ENCODE measurements around the gene EFNA4. TPM values are rescaled to one million over a fixed set of nuclear protein-coding genes. Genes with fewer than 3 reads are reported as not detected.

Gene EFNA4
- total RNA-seq, 1 donor from 2014 or later = 10.9 TPM

Other genes starting within 250 kb of the EFNA4 start
- 0.20 and 1.4 TPM in 2 replicates for gene KCNN3, start 193.5 kb upstream of the EFNA4 start, total RNA-seq
- gene PMVK, start 127.0 kb upstream of the EFNA4 start, total RNA-seq = 13.9 and 17.6 TPM in 2 replicates
- 78.0 and 94.9 TPM in 2 replicates for gene PBXIP1, start 107.6 kb upstream of the EFNA4 start, total RNA-seq
- gene PYGO2, start 102.0 kb upstream of the EFNA4 start, total RNA-seq = 6.3 and 7.2 TPM in 2 replicates
- gene SHC1, start 93.0 kb upstream of the EFNA4 start, total RNA-seq = 186 and 321 TPM in 2 replicates
- 78.0 and 143 TPM in 2 replicates for gene CKS1B, start 89.1 kb upstream of the EFNA4 start, total RNA-seq
- 29.5 TPM in 2 replicates for gene FLAD1, start 80.4 kb upstream of the EFNA4 start, total RNA-seq
- gene LENEP, start 70.2 kb upstream of the EFNA4 start, total RNA-seq = 0.56 and 0.66 TPM in 2 replicates
- 11.5 and 22.2 TPM in 2 replicates for gene ZBTB7B, start 60.9 kb upstream of the EFNA4 start, total RNA-seq
- gene DCST2, start 30.0 kb upstream of the EFNA4 start, total RNA-seq = 0.07 TPM in 1 of 2 replicates, not detected in the other
- gene DCST1, start 29.9 kb upstream of the EFNA4 start, total RNA-seq = not detected in 2 replicates
- gene ADAM15, start 12.4 kb upstream of the EFNA4 start, total RNA-seq = 265 and 328 TPM in 2 replicates
- gene EFNA3, start 15.1 kb downstream of the EFNA4 start, total RNA-seq = 1.2 and 1.9 TPM in 2 replicates
- gene EFNA1, start 64.1 kb downstream of the EFNA4 start, total RNA-seq = 53.3 and 57.0 TPM in 2 replicates
- gene SLC50A1, start 72.1 kb downstream of the EFNA4 start, total RNA-seq = 24.1 and 40.8 TPM in 2 replicates
- 29.2 and 31.1 TPM in 2 replicates for gene DPM3, start 76.8 kb downstream of the EFNA4 start, total RNA-seq
- gene KRTCAP2, start 109.6 kb downstream of the EFNA4 start, total RNA-seq = 117 and 121 TPM in 2 replicates
- gene TRIM46, start 110.1 kb downstream of the EFNA4 start, total RNA-seq = 4.1 and 4.9 TPM in 2 replicates
- gene THBS3, start 144.2 kb downstream of the EFNA4 start, total RNA-seq = 12.8 and 17.1 TPM in 2 replicates
- 45.1 and 54.2 TPM in 2 replicates for gene MTX1, start 145.0 kb downstream of the EFNA4 start, total RNA-seq
- 4.9 and 6.5 TPM in 2 replicates for gene ENTREP3, start 191.7 kb downstream of the EFNA4 start, total RNA-seq
- 32.3 and 45.2 TPM in 2 replicates for gene SCAMP3, start 198.6 kb downstream of the EFNA4 start, total RNA-seq
- 19.8 and 28.7 TPM in 2 replicates for gene CLK2, start 209.8 kb downstream of the EFNA4 start, total RNA-seq
- 0.40 and 0.53 TPM in 2 replicates for gene HCN3, start 213.7 kb downstream of the EFNA4 start, total RNA-seq
- not detected in 2 replicates for gene PKLR, start 237.7 kb downstream of the EFNA4 start, total RNA-seq
- gene FDPS, start 245.1 kb downstream of the EFNA4 start, total RNA-seq = 425 and 494 TPM in 2 replicates

All from pulmonary artery endothelial cell (primary cell).